Liver (tissue), 9 donors: ENCODE data around the gene POLDIP3. TPM values are rescaled to one million over a fixed set of nuclear protein-coding genes. Genes with fewer than 3 reads are reported as not detected.

Source experiments
- DNase-seq: peaks from one replicate; pipeline ENCODE4 v3.0.0-alpha.2; 2017; ENCODE audit warnings: low spot score
- H3K27ac ChIP-seq, 2 donors: one replicate each; pipeline ENCODE4 v1.7.0; 2013; ENCODE audit warnings: inconsistent platforms in 2 of 2, low read length in 2 of 2, control low read depth in 1 of 2, low read depth in 1 of 2, mild to moderate bottlenecking in 1 of 2
- H3K27me3 ChIP-seq, 4 donors: one replicate each; pipeline versions ENCODE4 v1.6.1 to v1.7.0; 2013; ENCODE audit warnings: low read length in 3 of 4, inconsistent platforms in 1 of 4, mild to moderate bottlenecking in 1 of 4, moderate library complexity in 1 of 4; ENCODE audit not compliant: control insufficient read depth in 4 of 4, insufficient read depth in 4 of 4
- H3K36me3 ChIP-seq, 4 donors: one replicate each; pipeline versions ENCODE4 v1.6.1 to v1.7.0; 2013; ENCODE audit warnings: low read length in 3 of 4, mild to moderate bottlenecking in 3 of 4, low read depth in 1 of 4, moderate library complexity in 1 of 4; ENCODE audit not compliant: control insufficient read depth in 4 of 4, insufficient read depth in 3 of 4
- H3K4me1 ChIP-seq, 4 donors: one replicate each; pipeline versions ENCODE4 v1.6.1 to v1.7.0; 2013; ENCODE audit warnings: low read length in 3 of 4, mild to moderate bottlenecking in 3 of 4, moderate library complexity in 1 of 4; ENCODE audit not compliant: control insufficient read depth in 4 of 4, insufficient read depth in 4 of 4
- H3K4me3 ChIP-seq, 3 donors: one replicate each; pipeline versions ENCODE4 v1.6.1 to v1.7.0; 2013; ENCODE audit warnings: low read length in 3 of 3, control low read depth in 1 of 3, low read depth in 1 of 3, mild to moderate bottlenecking in 1 of 3
- H3K9ac ChIP-seq, 2 donors: one replicate each; pipeline ENCODE4 v1.7.0; 2013; ENCODE audit warnings: low read length in 2 of 2, mild to moderate bottlenecking in 2 of 2, moderate library complexity in 2 of 2, control low read depth in 1 of 2, low read depth in 1 of 2
- H3K9me3 ChIP-seq, 4 donors: one replicate each; pipeline versions ENCODE4 v1.6.1 to v1.7.0; 2013; ENCODE audit warnings: low read length in 3 of 4; ENCODE audit not compliant: control insufficient read depth in 4 of 4
- ATF3 ChIP-seq: IDR thresholded peaks from 2 replicates; pipeline ENCODE4 v1.6.1; 2016; ENCODE audit warnings: antibody characterized with exemption
- CTCF ChIP-seq: fragments of 150-350 bp; IDR thresholded peaks from 2 replicates; pipeline ENCODE4 v1.5.1; 2017; ENCODE audit warnings: improper control_type of control experiment, low read depth, low read length; ENCODE audit not compliant: missing input control
- EGR1 ChIP-seq, 2 donors: IDR thresholded peaks; 2 replicates each; pipeline ENCODE4 v1.6.1; 2016 to 2018; ENCODE audit warnings: antibody characterized with exemption in 2 of 2, low read depth in 2 of 2
- FOXA2 ChIP-seq: IDR thresholded peaks from 2 replicates; pipeline ENCODE4 v1.6.1; 2016; ENCODE audit warnings: antibody characterized with exemption
- GABPA ChIP-seq, 2 donors: IDR thresholded peaks in 1 of 2; conservative IDR thresholded peaks in 1 of 2; 2 replicates each; pipeline ENCODE4 v1.6.1; 2016; ENCODE audit warnings: antibody characterized with exemption in 2 of 2, mild to moderate bottlenecking in 1 of 2, moderate library complexity in 1 of 2
- HNF4A ChIP-seq, 2 donors: conservative IDR thresholded peaks; 2 replicates each; pipeline ENCODE4 v1.6.1; 2016; ENCODE audit warnings: antibody characterized with exemption in 2 of 2, mild to moderate bottlenecking in 2 of 2
- HNF4G ChIP-seq: IDR thresholded peaks from 2 replicates; pipeline ENCODE4 v1.6.1; 2016; ENCODE audit warnings: antibody characterized with exemption
- JUND ChIP-seq, 2 donors: IDR thresholded peaks; 2 replicates each; pipeline ENCODE4 v1.6.1; 2016; ENCODE audit warnings: antibody characterized with exemption in 2 of 2
- MAX ChIP-seq: IDR thresholded peaks from 2 replicates; pipeline ENCODE4 v1.6.1; 2016; ENCODE audit warnings: antibody characterized with exemption
- NR2F2 ChIP-seq: IDR thresholded peaks from 2 replicates; pipeline ENCODE4 v1.6.1; 2016; ENCODE audit warnings: antibody characterized with exemption
- RAD21 ChIP-seq, 2 donors: IDR thresholded peaks; 2 replicates each; pipeline ENCODE4 v1.6.1; 2016; ENCODE audit warnings: antibody characterized with exemption in 2 of 2, mild to moderate bottlenecking in 2 of 2
- REST ChIP-seq: IDR thresholded peaks from 2 replicates; pipeline ENCODE4 v1.6.1; 2016; ENCODE audit warnings: antibody characterized with exemption, mild to moderate bottlenecking
- RXRA ChIP-seq, 2 donors: IDR thresholded peaks; 2 replicates each; pipeline ENCODE4 v1.6.1; 2017 to 2018; ENCODE audit warnings: antibody characterized with exemption in 2 of 2, mild to moderate bottlenecking in 1 of 2
- SP1 ChIP-seq: IDR thresholded peaks from 2 replicates; pipeline ENCODE4 v1.6.1; 2018; ENCODE audit warnings: antibody characterized with exemption, mild to moderate bottlenecking
- TAF1 ChIP-seq: conservative IDR thresholded peaks from 2 replicates; pipeline ENCODE4 v1.6.1; 2016; ENCODE audit warnings: antibody characterized with exemption, mild to moderate bottlenecking
- YY1 ChIP-seq: IDR thresholded peaks from 2 replicates; pipeline ENCODE4 v1.6.1; 2016; ENCODE audit warnings: antibody characterized with exemption, mild to moderate bottlenecking
- WGBS: extraction: QIAGEN DNeasy Blood & Tissue Kit; methylation state at CpG from one replicate; pipeline ENCODE4 v1.1.7; 2013; 5-methylcytosine and 5-hydroxymethylcytosine counted together
- polyA plus RNA-seq, 2 donors: library from polyadenylated mRNA; stranded (reverse) in 1 of 2; unstranded in 1 of 2; fragments of 200-250 nt in 1 of 2; fragments of >200 nt in 1 of 2; fragmentation: Nextera tagmentation in 1 of 2; extraction: Ambion mirVana in 1 of 2; gene quantifications; one replicate each; pipeline versions ENCODE4 v1.2.1 to v1.2.3, GENCODE V29; 2013 to 2015
- total RNA-seq, 2 donors: library from RNA; depleted of rRNA; stranded (reverse); fragments of >200 nt; gene quantifications; one replicate each; pipeline ENCODE4 v1.2.3, GENCODE V29; 2014
- donor health status: healthy.
- donor health status: healthy.
- donor health status: healthy.
- donor health status: healthy.
- donor health status: healthy.

The POLDIP3 gene
- total and polyA plus RNA-seq, 4 donors: 14.6 to 22.5 (median 18.0) TPM

GRCh38 chr22:42623756-42624441 is 9.2 kb upstream of the POLDIP3 start:
- TF ChIP-seq EGR1 (IDR thresholded peaks at IDR 0.05; ENCODE audit: low read depth in 2 of 2) (no peak), FOXA2 (no peak), NR2F2 (no peak), TAF1 (no peak), CTCF (no peak), GABPA (IDR thresholded peaks at IDR 0.05 in 1 of 2, conservative IDR thresholded peaks at IDR 0.05 in 1 of 2) (no peak), SP1 (no peak), HNF4A (conservative IDR thresholded peaks at IDR 0.05) (no peak), RXRA (IDR thresholded peaks at IDR 0.05) (no peak), RAD21 (IDR thresholded peaks at IDR 0.05) (no peak), HNF4G (no peak), JUND (IDR thresholded peaks at IDR 0.05) (no peak), REST (no peak), YY1 (no peak), ATF3 (no peak)
- no peak overlapping the region for H3K9ac ChIP-seq
- H3K9me3 ChIP-seq: no peaks in the 10 kb centered on the region
- DNase-seq: no peak
- H3K4me3 ChIP-seq: no peak overlapping the region
- peaks cover 21 to 58% (median 25%) of the 10 kb centered on the region in 4 donors for H3K36me3 ChIP-seq
- peaks cover 2 to 29% (median 16%) of the 10 kb centered on the region in 4 donors for H3K4me1 ChIP-seq
- H3K27ac ChIP-seq: no peak overlapping the region
- H3K27me3 ChIP-seq: no peaks in the 10 kb centered on the region
- 90% methylated on average over 29 of the region's 29 CpGs for WGBS

GRCh38 chr22:42623301-42623751 is 8.6 kb upstream of the POLDIP3 start:
- 74% methylated on average over 18 of the region's 18 CpGs for WGBS
- Histone ChIP-seq H3K27me3 (no peaks in the 10 kb centered on the region), H3K27ac (no peak overlapping the region), H3K9me3 (no peaks in the 10 kb centered on the region), H3K4me1 (peaks cover 2 to 29% (median 16%) of the 10 kb centered on the region in 4 donors), H3K4me3 (no peak overlapping the region), H3K9ac (no peak overlapping the region), H3K36me3 (peaks cover 17 to 53% (median 25%) of the 10 kb centered on the region in 4 donors)
- no peak for DNase-seq
- TF ChIP-seq HNF4A (conservative IDR thresholded peaks at IDR 0.05) (no peak), RAD21 (IDR thresholded peaks at IDR 0.05) (no peak), CTCF (no peak), MAX (no peak), EGR1 (IDR thresholded peaks at IDR 0.05; ENCODE audit: low read depth in 2 of 2) (no peak)
